NCI-H2081 treated with DMSO at 0.1 percent for 48 hours (cell line): ENCODE measurements around the gene AP1M1.

Experiments
- DNase-seq: peaks from one replicate; lab custom pipeline; 2025; lab: John Stamatoyannopoulos, UW

The AP1M1 gene

DNA sequence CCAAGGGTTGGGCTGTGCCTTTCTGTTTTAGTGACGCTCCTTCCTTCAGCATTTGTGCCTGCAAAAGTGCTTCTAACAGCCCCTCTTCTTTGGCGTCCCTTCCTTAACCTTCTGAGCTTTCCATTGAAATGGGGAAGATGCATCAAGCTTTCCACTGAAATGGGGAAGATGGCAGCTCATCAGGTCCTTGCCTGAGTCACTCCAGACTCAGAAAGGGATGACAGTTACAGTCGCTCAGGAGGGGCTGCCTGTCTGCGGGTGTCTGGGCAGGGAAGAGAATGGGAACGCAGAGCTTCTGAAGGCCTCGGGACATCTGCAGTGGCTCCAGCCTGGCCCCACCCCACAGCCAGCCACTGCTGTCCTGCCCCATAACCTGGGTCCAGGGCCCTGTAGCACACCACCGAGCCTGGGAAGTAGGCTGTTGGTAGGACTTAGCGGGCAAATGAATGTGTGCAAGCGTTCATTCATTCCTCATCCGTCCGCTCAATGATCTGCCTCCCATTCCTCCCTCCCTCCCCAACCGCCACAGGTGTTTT, 9.8 kb downstream of the AP1M1 start:
- DNase-seq = no peak

GRCh38 chr19:16208064-16208759, 10.5 kb downstream of the AP1M1 start:
- no peak for DNase-seq

DNA sequence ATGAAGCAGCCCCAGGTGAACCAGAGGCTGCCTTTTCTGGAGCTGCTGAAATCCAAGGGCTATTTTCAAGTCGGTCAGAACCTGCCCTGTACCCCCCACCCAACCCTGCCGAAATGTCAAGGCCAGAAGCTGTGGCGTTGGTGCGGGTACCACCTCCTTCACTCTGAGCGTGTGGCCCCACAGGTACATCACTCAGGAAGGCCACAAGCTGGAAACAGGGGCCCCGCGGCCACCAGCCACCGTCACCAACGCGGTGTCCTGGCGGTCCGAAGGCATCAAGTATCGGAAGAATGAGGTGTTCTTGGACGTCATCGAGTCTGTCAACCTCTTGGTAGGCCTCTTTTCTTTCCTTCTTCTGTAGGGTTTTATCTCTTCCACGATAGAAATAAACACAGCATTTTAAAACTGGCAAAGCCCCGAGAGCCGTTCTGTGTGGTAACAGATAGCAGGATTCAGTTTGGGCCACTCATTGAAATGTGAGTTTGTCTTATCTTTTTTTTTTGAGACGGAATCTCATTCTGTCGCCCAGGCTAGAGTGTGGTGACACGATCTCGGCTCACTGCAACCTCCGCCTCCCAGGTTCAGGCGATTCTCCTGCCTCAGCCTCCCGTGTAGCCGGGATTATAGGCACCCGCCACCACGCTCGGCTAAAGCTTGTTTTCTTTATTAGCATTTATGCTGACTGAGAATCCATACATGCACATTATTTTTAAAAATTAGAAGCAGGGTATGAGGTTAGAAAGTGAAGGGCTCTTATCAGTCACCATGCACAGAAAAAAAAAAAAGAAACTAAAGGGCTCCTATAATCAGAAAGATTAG, 11.3 kb downstream of the AP1M1 start:
- no peak for DNase-seq

GRCh38 chr19:16210168-16210567, 12.5 kb downstream of the AP1M1 start:
- DNase-seq = no peak

GRCh38 chr19:16213076-16213475, 15.4 kb downstream of the AP1M1 start:
- DNase-seq = no peak

DNA sequence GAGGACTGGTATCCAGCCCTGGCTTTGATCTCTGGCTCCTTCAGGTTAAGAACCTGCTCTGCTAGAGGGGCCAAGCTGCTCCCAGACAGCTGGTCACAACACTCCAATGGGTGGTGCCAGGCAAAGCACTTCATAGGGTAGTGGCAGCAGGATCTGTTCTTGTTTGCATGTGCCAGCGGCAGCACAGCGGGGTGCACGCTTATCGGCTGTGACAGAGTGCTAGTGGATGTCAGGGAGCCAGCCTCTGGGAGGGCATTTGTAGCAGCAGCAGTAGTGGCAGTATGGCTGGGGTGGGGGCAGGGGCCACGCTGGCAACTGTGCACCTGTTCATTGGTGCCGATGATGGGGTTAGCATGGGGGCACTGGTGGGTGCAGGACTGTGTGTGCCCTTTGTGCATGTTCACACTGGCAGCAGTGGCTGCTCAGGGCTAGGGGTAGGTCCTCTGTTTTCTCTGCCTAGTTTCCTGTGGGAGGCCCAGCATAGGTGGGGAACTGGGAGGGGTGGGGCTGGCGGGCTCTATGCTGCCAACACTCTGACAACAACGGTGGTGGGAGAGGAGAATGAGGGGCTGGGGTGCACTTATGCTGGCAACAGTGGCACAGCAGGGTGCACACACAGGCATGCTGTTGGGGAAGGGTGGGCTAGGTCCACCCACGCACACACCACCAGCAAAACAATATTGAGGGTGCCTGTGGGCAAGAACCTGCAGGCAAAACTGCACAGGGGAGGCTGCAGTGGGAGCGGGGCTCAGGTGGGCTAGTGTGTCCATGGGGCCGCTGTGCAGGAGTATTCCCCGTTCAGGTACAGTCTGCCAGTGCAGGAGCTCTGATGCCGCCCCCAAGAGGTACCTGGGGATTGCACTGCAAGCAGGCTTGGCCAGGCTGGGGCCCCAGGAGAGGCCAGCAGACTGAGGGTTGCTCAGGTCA, 19.3 kb downstream of the AP1M1 start:
- DNase-seq = peak; percentile 0

DNA sequence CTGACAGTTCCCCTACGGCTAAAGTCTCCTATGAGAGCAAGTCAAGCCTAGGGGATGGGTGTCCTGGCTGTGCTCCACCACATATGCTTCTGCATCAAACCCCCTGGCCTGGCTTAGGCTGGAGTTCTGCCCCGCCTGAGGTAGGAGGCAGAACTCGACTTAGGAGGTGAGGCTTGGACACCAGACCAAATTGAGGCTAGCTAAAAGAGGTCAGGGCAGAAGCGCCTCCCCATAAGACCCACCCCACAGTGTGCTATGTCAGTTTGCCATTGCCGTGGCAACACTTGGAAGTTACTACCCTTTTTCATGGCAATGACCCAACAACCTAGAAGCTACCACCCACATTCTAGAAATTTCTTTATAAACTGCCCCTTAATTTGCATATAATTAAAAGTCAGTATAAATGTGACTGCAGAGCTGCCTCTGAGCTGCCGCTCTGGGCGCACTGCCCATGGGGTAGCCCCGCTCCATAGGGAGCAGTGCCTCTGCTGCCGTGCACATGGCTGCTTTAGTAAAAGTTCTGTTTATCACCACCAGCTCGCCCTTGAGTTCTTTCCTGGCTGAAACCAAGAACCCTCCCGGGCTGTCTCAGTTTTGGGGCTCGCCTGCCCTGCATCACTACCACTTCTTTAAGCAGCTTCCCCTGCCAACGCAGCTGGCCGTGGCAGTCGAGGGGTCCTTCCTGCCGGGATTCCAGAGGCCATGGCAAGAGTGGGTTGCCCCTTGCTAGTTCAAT, 20.2 kb downstream of the AP1M1 start:
- DNase-seq = no peak

- no peak for DNase-seq
These were observed 21.1 kb downstream of the AP1M1 start for GRCh38 chr19:16218851-16219250.

GRCh38 chr19:16222806-16223205, 25.1 kb downstream of the AP1M1 start:
- DNase-seq = no peak

DNA sequence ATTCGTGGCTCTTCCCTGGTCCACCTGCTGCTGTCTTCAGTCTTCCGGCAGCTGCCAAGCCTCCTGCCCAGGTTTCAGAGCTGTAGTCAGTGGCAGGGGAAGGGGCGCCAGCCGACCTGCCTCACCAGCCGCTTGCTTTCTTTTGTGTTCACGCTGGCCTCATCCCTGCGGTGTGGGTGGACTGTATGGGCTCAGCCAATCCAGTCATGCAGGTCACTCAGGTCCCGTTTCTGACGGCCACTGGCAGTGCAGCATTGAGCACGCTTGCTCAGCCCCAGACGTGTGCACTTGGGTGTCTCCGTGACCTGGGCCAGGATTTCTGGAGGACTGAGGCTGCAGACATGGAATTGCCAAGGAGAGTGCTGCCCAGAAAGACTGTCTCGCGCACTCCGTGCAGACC, 26.0 kb downstream of the AP1M1 start:
- no peak for DNase-seq

- DNase-seq = no peak
These were observed 26.8 kb downstream of the AP1M1 start for GRCh38 chr19:16224293-16225045.

- DNase-seq = no peak
These were observed 27.8 kb downstream of the AP1M1 start for GRCh38 chr19:16225279-16226183.

GRCh38 chr19:16226184-16226591, 28.5 kb downstream of the AP1M1 start:
- no peak for DNase-seq

- DNase-seq = no peak
These were observed 29.4 kb downstream of the AP1M1 start for GRCh38 chr19:16226878-16227836.

GRCh38 chr19:16227837-16228636, 30.3 kb downstream of the AP1M1 start:
- no peak for DNase-seq

DNA sequence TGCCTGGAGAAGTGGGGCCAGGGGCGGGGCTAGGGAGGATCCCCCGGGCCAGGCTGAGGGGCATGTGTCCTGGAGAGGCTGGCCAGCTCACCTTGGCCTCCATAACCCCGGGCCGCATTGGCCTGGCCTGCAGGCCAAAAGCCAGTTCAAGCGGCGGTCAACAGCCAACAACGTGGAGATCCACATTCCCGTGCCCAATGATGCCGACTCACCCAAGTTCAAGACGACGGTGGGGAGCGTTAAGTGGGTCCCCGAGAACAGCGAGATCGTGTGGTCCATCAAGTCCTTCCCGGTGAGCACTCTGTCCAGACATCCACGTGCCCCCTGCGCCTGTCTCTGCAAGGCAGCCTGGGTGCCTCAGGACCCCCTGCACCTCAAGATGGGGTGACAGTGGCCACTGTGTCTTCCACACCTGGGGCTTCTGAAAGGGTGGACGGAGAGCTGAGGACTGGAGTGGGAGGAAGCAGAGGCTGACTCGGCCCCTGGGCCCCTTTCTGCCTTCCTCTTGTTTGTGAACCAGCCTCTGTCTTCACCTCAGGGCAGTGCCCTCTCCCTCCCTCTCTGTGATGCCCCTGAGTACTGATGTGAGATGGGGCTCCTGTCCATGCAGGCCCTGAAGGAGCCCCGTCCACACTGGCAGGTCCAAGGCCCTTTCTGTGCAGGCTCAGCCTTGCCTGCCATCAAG, 31.1 kb downstream of the AP1M1 start:
- DNase-seq = no peak

- DNase-seq = no peak
These were observed 31.6 kb downstream of the AP1M1 start for GRCh38 chr19:16229322-16229641.
